ENCODE results near the gene RMC1.

DNA sequence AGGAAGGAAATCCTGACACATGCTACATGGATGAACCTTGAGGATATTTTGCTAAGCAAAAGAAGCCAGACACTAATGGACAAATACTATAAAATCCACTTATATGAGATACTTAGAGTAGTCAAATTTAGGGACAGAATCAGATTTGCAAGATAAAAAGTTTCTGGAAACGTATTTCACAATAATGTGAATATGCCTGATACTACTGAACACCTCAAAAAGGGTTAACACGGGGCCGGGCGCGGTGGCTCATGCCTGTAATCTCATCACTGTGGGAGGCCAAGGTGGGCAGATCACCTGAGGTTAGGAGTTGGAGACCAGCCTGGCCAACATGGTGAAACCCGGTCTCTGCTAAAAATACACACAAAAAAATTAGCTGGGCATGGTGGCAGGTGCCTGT lies 1.7 kb upstream of the RMC1 start:
- TF ChIP-seq, protein P1, sequence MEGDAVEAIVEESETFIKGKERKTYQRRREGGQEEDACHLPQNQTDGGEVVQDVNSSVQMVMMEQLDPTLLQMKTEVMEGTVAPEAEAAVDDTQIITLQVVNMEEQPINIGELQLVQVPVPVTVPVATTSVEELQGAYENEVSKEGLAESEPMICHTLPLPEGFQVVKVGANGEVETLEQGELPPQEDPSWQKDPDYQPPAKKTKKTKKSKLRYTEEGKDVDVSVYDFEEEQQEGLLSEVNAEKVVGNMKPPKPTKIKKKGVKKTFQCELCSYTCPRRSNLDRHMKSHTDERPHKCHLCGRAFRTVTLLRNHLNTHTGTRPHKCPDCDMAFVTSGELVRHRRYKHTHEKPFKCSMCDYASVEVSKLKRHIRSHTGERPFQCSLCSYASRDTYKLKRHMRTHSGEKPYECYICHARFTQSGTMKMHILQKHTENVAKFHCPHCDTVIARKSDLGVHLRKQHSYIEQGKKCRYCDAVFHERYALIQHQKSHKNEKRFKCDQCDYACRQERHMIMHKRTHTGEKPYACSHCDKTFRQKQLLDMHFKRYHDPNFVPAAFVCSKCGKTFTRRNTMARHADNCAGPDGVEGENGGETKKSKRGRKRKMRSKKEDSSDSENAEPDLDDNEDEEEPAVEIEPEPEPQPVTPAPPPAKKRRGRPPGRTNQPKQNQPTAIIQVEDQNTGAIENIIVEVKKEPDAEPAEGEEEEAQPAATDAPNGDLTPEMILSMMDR (IDR thresholded peaks at IDR 0.05), result no peak
- TF ChIP-seq POLR2A (IDR thresholded peaks at IDR 0.05) (no peak), POLR2AphosphoS5 (IDR thresholded peaks at IDR 0.05) (no peak)
